Astrocyte of the cerebellum (primary cell): ENCODE measurements around the gene PRLH.

Experiments used
- DNase-seq: peaks from one replicate; pipeline ENCODE4 v3.0.0-alpha.2; 2011; ENCODE audit warnings: low read depth
- H3K4me3 ChIP-seq: 2 replicates; pipeline ENCODE4 v1.5.1; 2011; ENCODE audit warnings: mild to moderate bottlenecking, low read depth, low read length, moderate library complexity
- in situ Hi-C: cut with HindIII; loops from 2 replicates; pipeline ENCODE4 v1.10.0; 2017; ENCODE audit warnings: low sequenced_read_pairs
- TF ChIP-seq, protein P1 (sequence below): IDR thresholded peaks from 2 replicates; pipeline ENCODE4 v1.5.1; 2012; ENCODE audit warnings: low read length, low read depth, moderate library complexity, mild to moderate bottlenecking; ENCODE audit errors: missing control alignments

The PRLH gene

DNA sequence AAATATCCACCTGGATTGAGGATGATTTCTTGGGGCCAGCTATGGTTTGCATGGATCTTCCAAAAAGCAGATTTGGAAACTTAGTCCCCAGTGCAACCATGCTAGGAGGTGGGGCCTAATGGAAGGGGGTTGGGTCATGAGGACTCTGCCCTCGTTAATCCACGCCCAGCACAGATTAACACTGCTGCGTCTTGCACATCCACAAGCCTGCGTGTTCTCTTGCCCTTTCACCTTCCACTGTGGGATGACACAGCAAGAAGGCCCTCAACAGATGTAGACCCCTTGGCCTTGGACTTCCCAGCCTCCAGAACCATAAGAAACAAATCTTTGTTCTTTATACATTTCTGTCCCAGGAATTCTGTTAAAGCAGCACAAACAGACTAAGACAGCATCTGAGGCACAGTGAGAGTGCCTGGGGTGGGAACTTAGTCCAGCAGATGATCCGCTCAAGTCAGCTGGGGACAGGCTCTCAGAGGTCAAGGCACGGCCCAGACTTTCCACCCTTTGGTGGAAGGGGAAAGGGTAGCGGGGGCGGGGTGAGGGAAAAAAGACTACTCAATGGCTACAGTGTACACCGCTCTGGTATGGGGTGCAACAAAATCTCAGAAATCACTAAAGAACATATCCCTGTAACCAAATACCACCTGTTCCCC, 21.8 kb downstream of the PRLH start:
- no peak for DNase-seq
- TF ChIP-seq, protein P1, sequence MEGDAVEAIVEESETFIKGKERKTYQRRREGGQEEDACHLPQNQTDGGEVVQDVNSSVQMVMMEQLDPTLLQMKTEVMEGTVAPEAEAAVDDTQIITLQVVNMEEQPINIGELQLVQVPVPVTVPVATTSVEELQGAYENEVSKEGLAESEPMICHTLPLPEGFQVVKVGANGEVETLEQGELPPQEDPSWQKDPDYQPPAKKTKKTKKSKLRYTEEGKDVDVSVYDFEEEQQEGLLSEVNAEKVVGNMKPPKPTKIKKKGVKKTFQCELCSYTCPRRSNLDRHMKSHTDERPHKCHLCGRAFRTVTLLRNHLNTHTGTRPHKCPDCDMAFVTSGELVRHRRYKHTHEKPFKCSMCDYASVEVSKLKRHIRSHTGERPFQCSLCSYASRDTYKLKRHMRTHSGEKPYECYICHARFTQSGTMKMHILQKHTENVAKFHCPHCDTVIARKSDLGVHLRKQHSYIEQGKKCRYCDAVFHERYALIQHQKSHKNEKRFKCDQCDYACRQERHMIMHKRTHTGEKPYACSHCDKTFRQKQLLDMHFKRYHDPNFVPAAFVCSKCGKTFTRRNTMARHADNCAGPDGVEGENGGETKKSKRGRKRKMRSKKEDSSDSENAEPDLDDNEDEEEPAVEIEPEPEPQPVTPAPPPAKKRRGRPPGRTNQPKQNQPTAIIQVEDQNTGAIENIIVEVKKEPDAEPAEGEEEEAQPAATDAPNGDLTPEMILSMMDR: no peak
- in situ Hi-C loops: no loop called here

DNA sequence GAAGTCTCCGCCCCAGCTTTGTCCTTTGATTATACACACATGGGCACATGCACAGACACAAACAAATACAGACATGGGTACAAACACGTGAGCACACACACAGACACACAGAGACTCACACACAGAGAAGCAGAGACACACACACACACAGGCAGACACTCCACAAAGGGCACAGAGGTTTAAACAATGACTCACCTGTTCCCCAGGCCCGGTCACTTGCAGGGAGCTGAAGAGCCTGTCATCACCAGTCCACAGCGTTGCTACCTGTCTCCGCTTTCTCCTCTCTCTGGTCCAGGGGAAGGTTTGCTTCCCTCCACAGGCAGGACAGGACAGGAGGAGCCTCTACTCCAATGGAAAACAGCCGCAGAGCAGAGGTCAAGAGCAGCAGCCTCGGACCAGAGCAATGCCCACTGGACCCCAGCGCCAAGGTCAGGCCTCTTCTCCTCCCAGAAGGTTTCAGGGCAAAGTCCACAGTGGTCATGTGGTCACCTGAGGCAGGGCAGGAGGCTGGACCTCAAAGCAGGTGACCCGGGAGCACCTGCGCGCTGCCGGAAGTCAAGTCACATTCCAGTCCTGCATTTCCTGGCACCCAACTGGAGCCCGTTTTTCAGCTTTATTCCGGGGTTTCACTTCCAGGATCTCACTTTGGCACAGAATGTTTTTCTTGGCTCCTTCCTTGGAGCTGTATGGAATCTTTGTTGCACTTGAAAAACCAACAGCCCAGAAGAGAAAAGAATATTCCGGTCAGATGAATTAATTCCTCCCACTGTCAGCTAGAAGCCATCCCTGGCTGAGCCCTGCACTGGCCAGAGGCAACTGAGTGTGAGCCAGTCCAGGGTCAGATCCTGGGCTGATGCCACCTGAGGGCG, 24.1 kb downstream of the PRLH start, which contains the start of gene RAB17:
RAB17 (minus strand) TSS at position 463 of the 869 bp plus-strand sequence. CDS start 4,580 bp downstream, outside the sequence.
- in situ Hi-C loops: no loop called here
- DNase-seq: peak; percentile 24
- no peak within 1 kb of the TSS for H3K4me3 ChIP-seq
- TF ChIP-seq, protein P1: no peak

More for the DNA sequence above, 21.8 kb downstream of the PRLH start:
- no peak overlapping the region for H3K4me3 ChIP-seq

DNA sequence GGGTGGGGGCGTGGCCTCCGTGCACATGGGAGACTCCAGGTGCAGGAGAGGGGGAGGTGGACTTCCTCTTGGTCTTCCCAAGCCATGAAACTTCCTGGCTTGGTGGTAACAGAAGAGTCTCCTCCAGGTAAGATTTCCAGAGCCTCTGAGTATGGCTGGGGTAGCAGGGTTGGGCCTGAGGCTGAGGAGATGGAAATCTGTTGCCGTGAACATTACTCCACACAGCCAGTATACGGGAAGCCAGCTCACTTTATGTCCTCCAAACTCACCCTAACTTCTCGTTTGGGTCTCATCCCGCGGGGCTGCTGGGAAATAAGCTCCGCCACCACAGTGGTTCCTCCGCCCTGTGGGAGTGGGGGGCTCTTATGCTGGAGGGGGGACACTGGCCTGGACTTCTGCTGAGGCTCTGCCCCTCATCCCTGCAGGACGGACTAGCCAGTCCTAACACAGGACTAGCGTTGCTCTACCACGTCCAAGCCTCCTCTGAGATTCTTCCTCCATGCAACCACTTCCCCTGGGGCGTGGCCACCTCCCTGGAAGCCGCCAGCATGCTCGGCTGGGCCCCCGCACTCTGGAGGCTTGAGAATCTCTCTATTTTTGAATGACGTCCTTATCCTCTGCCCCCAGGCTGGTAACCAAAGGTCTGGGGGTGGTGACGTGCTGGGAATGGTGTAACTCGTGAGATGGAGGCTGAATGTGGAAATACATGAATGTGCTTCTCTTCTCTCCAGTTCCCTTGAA, 24.9 kb downstream of the PRLH start:
- in situ Hi-C loops: no loop called here
- no peak for DNase-seq
- no peak overlapping the region for H3K4me3 ChIP-seq
- TF ChIP-seq, protein P1: no peak

DNA sequence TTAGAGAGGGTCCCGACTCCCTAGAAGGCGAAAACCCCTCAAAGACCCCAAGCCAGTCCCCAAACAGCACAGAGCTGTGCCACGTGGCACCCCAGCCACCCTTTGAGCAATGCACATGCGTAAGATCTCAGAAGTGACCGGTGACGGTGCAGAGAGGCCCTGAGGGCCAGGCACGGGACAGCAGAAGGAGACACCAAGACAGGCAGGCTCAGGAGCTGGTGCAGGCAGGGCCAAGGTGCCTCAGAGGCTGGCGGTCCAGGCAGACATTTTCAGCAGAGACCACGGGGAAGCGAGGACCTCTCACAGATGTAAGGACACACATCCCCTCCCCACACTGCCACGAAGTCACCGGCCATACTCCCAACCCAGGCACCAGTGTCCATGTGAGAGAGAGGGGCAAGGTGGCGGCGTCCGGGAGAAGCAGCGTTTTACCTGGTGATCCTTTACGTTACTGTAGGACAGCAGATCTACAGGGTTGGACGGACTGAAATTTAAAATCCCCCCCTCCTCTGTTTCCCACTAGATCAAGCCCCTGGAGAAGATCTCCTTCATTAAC, 26.1 kb downstream of the PRLH start:
- in situ Hi-C loops: no loop called here
- no peak for DNase-seq
- TF ChIP-seq, protein P1: no peak
- H3K4me3 ChIP-seq: no peak overlapping the region

DNA sequence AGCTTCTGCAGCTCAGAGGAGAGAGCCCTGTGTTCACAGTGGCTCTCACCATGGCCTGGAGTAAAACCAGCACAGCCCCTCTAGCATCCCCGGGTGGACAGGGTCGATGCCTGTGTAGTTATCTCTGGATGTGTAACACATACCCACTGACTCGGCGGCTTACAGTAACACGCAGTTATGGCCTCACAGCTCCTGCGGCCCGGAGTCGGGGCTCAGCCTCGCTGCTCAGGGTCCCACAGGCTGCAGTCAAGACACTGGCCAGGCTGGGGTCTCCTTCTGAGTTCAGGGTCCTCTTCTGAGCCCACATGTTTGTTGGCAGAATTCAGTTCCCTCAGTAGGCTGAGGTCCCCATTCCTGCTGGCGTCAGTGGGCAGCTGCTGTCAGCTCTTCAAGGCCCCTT, 26.7 kb downstream of the PRLH start:
- in situ Hi-C loops: no loop called here
- no peak overlapping the region for H3K4me3 ChIP-seq
- DNase-seq: no peak
- TF ChIP-seq, protein P1: no peak

DNA sequence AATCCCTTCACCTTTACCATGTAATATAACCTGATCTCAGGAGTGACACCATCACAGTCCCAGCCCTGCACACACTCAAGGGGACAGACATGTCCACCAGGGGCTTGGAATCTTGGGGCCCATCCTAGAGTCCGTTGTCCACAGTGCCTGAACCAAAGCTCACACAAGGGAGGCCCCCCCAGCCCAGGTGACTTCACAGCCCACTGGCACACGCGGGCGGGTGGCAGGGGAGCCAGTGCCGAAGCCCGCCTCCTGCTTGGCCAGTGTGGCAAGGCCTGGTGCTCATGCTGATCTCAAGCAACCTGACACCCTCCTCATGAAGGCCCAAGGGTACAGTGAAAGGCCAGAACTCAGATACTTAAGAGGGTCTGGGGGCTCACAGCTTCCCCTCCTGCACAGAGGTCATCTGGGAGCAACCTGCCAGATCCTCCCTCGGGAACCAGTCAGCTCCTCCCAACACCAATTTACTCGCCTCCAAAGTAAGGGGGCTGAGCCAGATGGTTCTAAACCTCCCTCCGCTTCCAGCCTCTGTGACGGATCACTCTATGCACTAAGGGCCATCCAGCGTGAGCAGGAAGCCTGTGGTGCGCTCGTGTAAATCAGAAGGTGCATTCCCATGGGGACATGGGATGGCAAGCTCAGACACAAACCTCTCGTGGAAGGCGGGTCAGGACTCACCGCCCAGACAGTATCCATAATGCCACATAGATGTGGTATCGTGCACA, 27.4 kb downstream of the PRLH start:
- no peak overlapping the region for H3K4me3 ChIP-seq
- in situ Hi-C loops: no loop called here
- TF ChIP-seq, protein P1: no peak
- no peak for DNase-seq
